ACC112 (cell line): Measurements from ENCODE around the gene NDUFB3.
A peak's percentile ranks its signal among the peaks of the same experiment; 100 is the strongest.
"Not testable (repeated sequence)": the region's sequence is repeated elsewhere in the genome, so short reads cannot be mapped to it uniquely, and the experiment has no call there.

Source experiments
- H2AFZ ChIP-seq: fragments of 200-600 bp; sonication (generic); one replicate; pipeline ENCODE4 v1.6.0; 2017; ENCODE audit warnings: antibody characterized with exemption, low read length; ENCODE audit not compliant: unreplicated experiment
- H3K27ac ChIP-seq: fragments of 200-600 bp; sonication (generic); 2 replicates; pipeline ENCODE4 v1.5.1; 2014; ENCODE audit warnings: low read depth, mild to moderate bottlenecking, antibody characterized with exemption, low read length, moderate library complexity
- H3K27me3 ChIP-seq: fragments of 200-600 bp; sonication (generic); 2 replicates; pipeline ENCODE4 v1.6.1; 2014; ENCODE audit warnings: mild to moderate bottlenecking, antibody characterized with exemption, low read length, moderate library complexity, mixed read lengths; ENCODE audit not compliant: insufficient read depth
- H3K36me3 ChIP-seq: fragments of 200-600 bp; sonication (generic); 2 replicates; pipeline ENCODE4 v1.6.1; 2016; ENCODE audit warnings: mild to moderate bottlenecking, antibody characterized with exemption, low read length, moderate library complexity, mixed read lengths; ENCODE audit not compliant: insufficient read depth
- H3K4me1 ChIP-seq: fragments of 200-600 bp; sonication (generic); one replicate; pipeline ENCODE4 v1.6.1; 2016; ENCODE audit warnings: low read length, mixed read lengths; ENCODE audit not compliant: insufficient read depth, unreplicated experiment, control insufficient read depth
- H3K4me3 ChIP-seq: fragments of 200-600 bp; sonication (generic); 2 replicates; pipeline ENCODE4 v1.5.1; 2014; ENCODE audit warnings: mild to moderate bottlenecking, low read depth, low read length
- H3K79me2 ChIP-seq: fragments of 200-600 bp; sonication (generic); one replicate; pipeline ENCODE4 v1.6.0; 2016; ENCODE audit warnings: low read length; ENCODE audit not compliant: control insufficient read depth, unreplicated experiment, insufficient read depth

Gene NDUFB3

GRCh38 chr2:201071479-201072200, at the start of gene NDUFB3, which contains the start of gene HYCC2:
Gene NDUFB3 (plus strand): TSS chr2:201072001. CDS start chr2:201078883, 6,882 bp downstream.
Gene HYCC2 (minus strand): TSS chr2:201071671. CDS start chr2:201024009, 47,662 bp downstream.
- peak within 1 kb of the TSS; percentile 94 for H3K4me3 ChIP-seq
- H3K27ac ChIP-seq = peak within 1 kb of the TSS; percentile 67
- peaks cover 25% of the 10 kb centered on the region for H3K4me1 ChIP-seq
- H3K79me2 ChIP-seq = peaks cover 72% of the 10 kb centered on the region
- no peaks in the 10 kb centered on the region for H3K36me3 ChIP-seq
- peak within 1 kb of the TSS; percentile 81 for H2AFZ ChIP-seq
- no peaks in the 10 kb centered on the region for H3K27me3 ChIP-seq

- peaks cover 5% of the 10 kb centered on the region for H3K79me2 ChIP-seq
- no peak overlapping the region for H3K27ac ChIP-seq
- no peak overlapping the region for H2AFZ ChIP-seq
- H3K27me3 ChIP-seq = no peaks in the 10 kb centered on the region
- no peak overlapping the region for H3K4me3 ChIP-seq
- peaks cover 12% of the 10 kb centered on the region for H3K4me1 ChIP-seq
- no peaks in the 10 kb centered on the region for H3K36me3 ChIP-seq
Measured at GRCh38 chr2:201024518-201024917, 47.3 kb upstream of the NDUFB3 start.

- H3K4me3 ChIP-seq, H2AFZ ChIP-seq, H3K79me2 ChIP-seq, H3K4me1 ChIP-seq, H3K27me3 ChIP-seq, H3K27ac ChIP-seq, H3K36me3 ChIP-seq: not testable (repeated sequence)
Measured at GRCh38 chr2:201034355-201034754, 37.4 kb upstream of the NDUFB3 start.

DNA sequence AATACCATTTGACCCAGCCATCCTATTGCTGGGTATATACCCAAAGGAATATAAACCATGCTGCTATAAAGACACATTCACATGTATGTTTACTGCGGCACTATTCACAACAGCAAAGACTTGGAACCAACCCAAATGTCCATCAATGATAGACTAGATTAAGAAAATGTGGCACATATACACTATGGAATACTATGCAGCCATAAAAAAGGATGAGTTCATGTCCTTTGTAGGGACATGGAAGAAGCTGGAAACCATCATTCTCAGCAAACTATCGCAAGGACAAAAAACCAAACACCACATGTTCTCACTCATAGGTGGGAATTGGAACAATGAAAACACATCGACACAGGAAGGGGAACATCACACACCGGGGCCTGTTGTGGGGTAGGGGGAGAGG, 33.4 kb upstream of the NDUFB3 start:
- not testable (repeated sequence) for H2AFZ ChIP-seq, H3K36me3 ChIP-seq, H3K4me1 ChIP-seq, H3K4me3 ChIP-seq, H3K27me3 ChIP-seq, H3K79me2 ChIP-seq, H3K27ac ChIP-seq

DNA sequence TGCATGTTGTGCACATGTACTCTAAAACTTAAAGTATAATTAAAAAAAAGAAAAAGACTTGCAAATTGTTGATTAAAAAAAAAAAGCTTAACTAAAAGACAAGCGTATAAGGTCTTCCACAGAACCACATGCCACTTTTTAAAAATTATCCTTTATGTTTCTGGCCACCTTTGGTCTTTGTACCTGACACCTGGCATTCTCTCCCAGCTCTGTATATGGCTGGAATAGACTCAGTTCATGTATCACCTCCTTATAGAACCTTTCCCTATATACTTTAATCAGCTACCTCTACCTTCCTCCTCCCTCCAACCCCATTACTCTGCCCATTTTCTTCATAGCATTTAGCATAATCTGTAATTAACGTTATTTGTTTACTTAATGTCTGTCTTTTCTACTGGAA, 32.9 kb upstream of the NDUFB3 start:
- Histone ChIP-seq H3K27ac (no peak overlapping the region), H3K36me3 (peaks cover 11% of the 10 kb centered on the region), H3K79me2 (peaks cover 6% of the 10 kb centered on the region), H3K27me3 (no peaks in the 10 kb centered on the region), H3K4me1 (no peaks in the 10 kb centered on the region), H3K4me3 (no peak overlapping the region), H2AFZ (no peak overlapping the region)

DNA sequence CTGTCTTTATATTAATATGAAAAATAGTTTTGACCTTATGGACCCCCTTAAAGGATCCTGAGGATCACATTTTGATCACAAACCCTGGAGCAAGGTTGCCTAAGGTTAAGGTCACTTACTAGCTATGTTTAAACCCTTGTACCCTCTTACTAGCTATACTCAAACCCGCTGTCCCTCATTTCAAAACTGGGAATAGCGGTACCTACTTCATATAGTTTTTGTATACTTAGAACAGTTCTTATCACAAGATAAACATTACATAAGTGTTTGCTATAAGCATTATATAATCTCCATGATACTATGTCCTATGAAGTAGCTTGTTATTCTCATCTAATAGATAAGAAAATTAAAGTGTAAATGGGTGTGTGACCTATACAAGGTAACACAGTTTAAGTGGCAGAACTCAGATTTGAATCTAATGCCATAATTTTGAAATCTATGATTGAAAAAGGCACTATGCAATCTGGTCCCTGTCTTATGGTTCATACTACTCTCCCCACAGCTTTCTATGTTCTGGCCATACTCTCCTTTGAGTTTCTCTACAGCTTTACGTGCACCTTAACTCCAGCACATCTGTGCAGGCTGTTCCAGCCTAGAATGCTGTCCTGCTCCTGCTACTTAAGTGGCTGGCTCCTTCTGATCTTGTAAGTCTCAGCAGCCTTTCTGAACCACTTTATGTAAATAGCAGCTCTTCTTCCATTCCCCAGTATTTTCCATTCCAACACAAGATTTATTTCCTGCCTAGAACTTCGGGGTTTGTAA, 30.8 kb upstream of the NDUFB3 start:
- no peak overlapping the region for H3K4me3 ChIP-seq
- no peaks in the 10 kb centered on the region for H3K4me1 ChIP-seq
- peaks cover 11% of the 10 kb centered on the region for H3K79me2 ChIP-seq
- H3K36me3 ChIP-seq = peaks cover 22% of the 10 kb centered on the region
- no peak overlapping the region for H3K27ac ChIP-seq
- no peaks in the 10 kb centered on the region for H3K27me3 ChIP-seq
- no peak overlapping the region for H2AFZ ChIP-seq

DNA sequence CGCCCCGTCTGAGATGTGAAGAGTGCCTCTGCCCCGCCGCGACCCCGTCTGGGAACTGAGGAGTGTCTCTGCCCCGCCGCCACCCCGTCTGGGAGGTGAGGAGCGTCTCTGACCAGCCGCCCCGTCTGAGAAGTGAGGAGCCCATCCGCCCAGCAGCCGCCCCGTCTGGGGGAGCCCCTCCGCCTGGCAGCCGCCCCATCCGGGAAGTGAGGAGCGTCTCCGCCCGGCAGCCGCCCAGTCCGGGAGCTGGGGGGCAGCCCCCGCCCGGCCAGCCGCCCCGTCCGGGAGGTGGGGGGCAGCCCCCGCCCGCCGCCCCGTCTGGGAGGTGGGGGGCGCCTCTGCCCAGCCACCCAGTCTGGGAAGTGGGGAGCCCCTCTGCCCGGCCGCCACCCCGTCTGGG, 29.4 kb upstream of the NDUFB3 start:
- not testable (repeated sequence) for H3K27me3 ChIP-seq, H3K27ac ChIP-seq, H3K4me3 ChIP-seq, H2AFZ ChIP-seq, H3K4me1 ChIP-seq
- peaks cover 21% of the 10 kb centered on the region for H3K79me2 ChIP-seq
- H3K36me3 ChIP-seq = peaks cover 22% of the 10 kb centered on the region

DNA sequence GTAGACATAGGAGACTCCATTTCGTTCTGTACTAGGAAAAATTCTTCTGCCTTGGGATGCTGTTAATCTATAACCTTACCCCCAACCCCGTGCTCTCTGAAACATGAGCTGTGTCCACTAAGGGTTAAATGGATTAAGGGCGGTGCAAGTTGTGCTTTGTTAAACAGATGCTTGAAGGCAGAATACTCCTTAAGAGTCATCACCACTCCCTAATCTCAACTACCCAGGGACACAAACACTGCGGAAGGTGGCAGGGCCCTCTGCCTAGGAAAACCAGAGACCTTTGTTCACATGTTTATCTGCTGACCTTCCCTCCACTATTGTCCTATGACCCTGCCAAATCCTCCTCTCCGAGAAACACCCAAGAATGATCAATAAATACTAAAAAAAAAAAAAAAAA, 28.8 kb upstream of the NDUFB3 start:
- not testable (repeated sequence) for H3K4me3 ChIP-seq, H3K4me1 ChIP-seq, H3K27ac ChIP-seq, H2AFZ ChIP-seq, H3K27me3 ChIP-seq
- peaks cover 22% of the 10 kb centered on the region for H3K36me3 ChIP-seq
- H3K79me2 ChIP-seq = peaks cover 21% of the 10 kb centered on the region

GRCh38 chr2:201046881-201047280, 24.9 kb upstream of the NDUFB3 start:
- peaks cover 33% of the 10 kb centered on the region for H3K79me2 ChIP-seq

GRCh38 chr2:201049455-201049854, 22.3 kb upstream of the NDUFB3 start:
- H3K79me2 ChIP-seq = peaks cover 44% of the 10 kb centered on the region
- H3K27ac ChIP-seq = no peak overlapping the region
- H2AFZ ChIP-seq = no peak overlapping the region
- H3K36me3 ChIP-seq = peaks cover 5% of the 10 kb centered on the region; the same call in 1 of the 2 replicates
- no peak overlapping the region for H3K4me3 ChIP-seq
- no peaks in the 10 kb centered on the region for H3K27me3 ChIP-seq
- no peaks in the 10 kb centered on the region for H3K4me1 ChIP-seq

More at GRCh38 chr2:201046881-201047280, 24.9 kb upstream of the NDUFB3 start:
- H3K36me3 ChIP-seq = peaks cover 13% of the 10 kb centered on the region
- H3K4me3 ChIP-seq = no peak overlapping the region
- H2AFZ ChIP-seq = no peak overlapping the region
- H3K27me3 ChIP-seq = no peaks in the 10 kb centered on the region
- H3K27ac ChIP-seq = no peak overlapping the region
- H3K4me1 ChIP-seq = no peaks in the 10 kb centered on the region

- 0 out of 2 replicates have a peak, but pooled peaks cover 7% of the 10 kb centered on the region for H3K36me3 ChIP-seq
- no peaks in the 10 kb centered on the region for H3K27me3 ChIP-seq
- no peak overlapping the region for H2AFZ ChIP-seq
- H3K4me1 ChIP-seq = peaks cover 9% of the 10 kb centered on the region
- H3K4me3 ChIP-seq = no peak overlapping the region
- no peak overlapping the region for H3K27ac ChIP-seq
- peaks cover 62% of the 10 kb centered on the region for H3K79me2 ChIP-seq
Measured at GRCh38 chr2:201057087-201057521, 14.7 kb upstream of the NDUFB3 start.
